SK-N-SH (cell line): ENCODE measurements around the gene PIP5KL1. TPM values are rescaled to one million over a fixed set of nuclear protein-coding genes. Genes with fewer than 3 reads are reported as not detected.

ENCODE experiments used
- CTCF ChIA-PET: fragments of 300-600, 350-600 bp; formaldehyde crosslinking; extraction: SDS; loops from one replicate; lab custom pipeline; 2021; lab: Yijun Ruan, JAX
- POLR2A ChIA-PET: fragments of 350-600 bp; sonication (Branson Sonifier 250); formaldehyde crosslinking; extraction: SDS; loops from one replicate; lab custom pipeline; 2020; ENCODE audit warnings: antibody characterized with exemption, inconsistent platforms; lab: Yijun Ruan, JAX
- DNase-seq: peaks from one replicate; pipeline ENCODE4 v3.0.0; 2012
- H2AFZ ChIP-seq: fragments of 200-600 bp; sonication (generic); 2 replicates; pipeline ENCODE4 v1.8.1; 2016; ENCODE audit warnings: antibody characterized with exemption, mild to moderate bottlenecking, low read depth
- H3F3A ChIP-seq: fragments of 200-600 bp; sonication (generic); replicated peaks from 2 replicates; pipeline ENCODE3; 2016; ENCODE audit warnings: antibody characterized with exemption, mild to moderate bottlenecking; ENCODE audit not compliant: insufficient read depth
- H3K27ac ChIP-seq, 2 experiments: fragments of 200-500 bp in 1 of 2; fragments of 200-600 bp in 1 of 2; sonication (Bioruptor generic) in 1 of 2; sonication (generic), shearing (Covaris generic) in 1 of 2; 2 replicates each; pipeline versions ENCODE4 v1.5.1 to v1.6.1; 2014 to 2016; ENCODE audit warnings: low read depth in 2 of 2, inconsistent platforms in 1 of 2, low read length in 1 of 2, mild to moderate bottlenecking in 1 of 2, mixed read lengths in 1 of 2
- H3K27me3 ChIP-seq: fragments of 200-600 bp; sonication (generic), shearing (Covaris generic); 2 replicates; pipeline ENCODE4 v1.6.1; 2016; ENCODE audit warnings: mixed run types; ENCODE audit not compliant: insufficient read depth
- H3K36me3 ChIP-seq, 2 experiments: fragments of 200-500 bp in 1 of 2; fragments of 200-600 bp in 1 of 2; sonication (Bioruptor generic) in 1 of 2; sonication (generic) in 1 of 2; replicated peaks in 1 of 2; 2 replicates each; pipeline versions ENCODE3 to v1.5.1; 2014 to 2016; ENCODE audit warnings: low read length in 1 of 2, mild to moderate bottlenecking in 1 of 2; ENCODE audit not compliant: insufficient read depth in 2 of 2, control insufficient read depth in 1 of 2
- H3K4me1 ChIP-seq, 2 experiments: fragments of 200-500 bp in 1 of 2; fragments of 200-600 bp in 1 of 2; sonication (Bioruptor generic) in 1 of 2; sonication (generic), shearing (Covaris generic) in 1 of 2; 2 replicates each; pipeline versions ENCODE4 v1.5.1 to v1.6.1; 2014 to 2016; ENCODE audit warnings: low read depth in 1 of 2, low read length in 1 of 2, mixed run types in 1 of 2; ENCODE audit not compliant: insufficient read depth in 2 of 2, control insufficient read depth in 1 of 2
- H3K4me2 ChIP-seq: fragments of 200-600 bp; sonication (generic), shearing (Covaris generic); 2 replicates; pipeline ENCODE4 v1.6.1; 2017; ENCODE audit warnings: mixed run types
- H3K4me3 ChIP-seq, 2 experiments: fragments of 200-500 bp in 1 of 2; fragments of 200-600 bp in 1 of 2; sonication (Bioruptor generic) in 1 of 2; sonication (generic), shearing (Covaris generic) in 1 of 2; 2 replicates each; pipeline versions ENCODE4 v1.5.1 to v1.8.1; 2014 to 2016; ENCODE audit warnings: low read depth in 2 of 2, inconsistent platforms in 1 of 2, low read length in 1 of 2, mild to moderate bottlenecking in 1 of 2, mixed read lengths in 1 of 2, moderate library complexity in 1 of 2
- H3K79me2 ChIP-seq: fragments of 200-600 bp; sonication (generic); 2 replicates; pipeline ENCODE4 v1.8.1; 2017; ENCODE audit warnings: mild to moderate bottlenecking; ENCODE audit not compliant: insufficient read depth
- H3K9ac ChIP-seq: fragments of 200-600 bp; sonication (generic); 2 replicates; pipeline ENCODE4 v1.6.1; 2017; ENCODE audit warnings: mixed run types
- H3K9me2 ChIP-seq: fragments of 200-600 bp; sonication (generic); 2 replicates; pipeline ENCODE4 v1.6.1; 2017; ENCODE audit warnings: mixed run types
- H3K9me3 ChIP-seq: fragments of 200-600 bp; sonication (generic); 2 replicates; pipeline ENCODE4 v1.6.1; 2017; ENCODE audit warnings: mixed run types, mild to moderate bottlenecking, moderate library complexity
- H4K20me1 ChIP-seq: fragments of 200-600 bp; sonication (generic); 2 replicates; pipeline ENCODE4 v1.6.1; 2017; ENCODE audit warnings: mild to moderate bottlenecking, mixed run types; ENCODE audit not compliant: insufficient read depth
- CHD2 ChIP-seq: fragments of 150-350 bp; IDR thresholded peaks from 2 replicates; pipeline ENCODE4 v1.6.1; 2018; ENCODE audit warnings: low read length; ENCODE audit not compliant: partially characterized antibody
- CTCF ChIP-seq: fragments of 200-600 bp; sonication (generic); IDR thresholded peaks from 2 replicates; pipeline ENCODE4 v1.6.1; 2017; ENCODE audit warnings: antibody characterized with exemption, mild to moderate bottlenecking, moderate library complexity
- MEF2A ChIP-seq: IDR thresholded peaks from 2 replicates; pipeline ENCODE4 v1.4.0; 2012; ENCODE audit warnings: low read depth, borderline replicate concordance
- NRF1 ChIP-seq: IDR thresholded peaks from 2 replicates; pipeline ENCODE4 v1.6.1; 2012; ENCODE audit warnings: low read depth, mild to moderate bottlenecking, low read length
- POLR2AphosphoS5 ChIP-seq: IDR thresholded peaks from 2 replicates; pipeline ENCODE4 v1.6.1; 2012; ENCODE audit warnings: low read depth, low read length
- RAD21 ChIP-seq: IDR thresholded peaks from 2 replicates; pipeline ENCODE4 v1.6.1; 2012; ENCODE audit warnings: mild to moderate bottlenecking, low read length
- RCOR1 ChIP-seq: fragments of 150-350 bp; IDR thresholded peaks from 2 replicates; pipeline ENCODE4 v1.6.1; 2017; ENCODE audit warnings: antibody characterized with exemption, low read length
- RFX5 ChIP-seq: IDR thresholded peaks from 2 replicates; pipeline ENCODE4 v1.6.1; 2012; ENCODE audit warnings: mild to moderate bottlenecking, improper control_type of control experiment, low read length
- SIN3A ChIP-seq: IDR thresholded peaks from 2 replicates; pipeline ENCODE4 v1.6.1; 2012; ENCODE audit warnings: low read depth, mild to moderate bottlenecking, low read length, moderate library complexity, borderline replicate concordance
- SMC3 ChIP-seq: IDR thresholded peaks from 2 replicates; pipeline ENCODE4 v1.6.1; 2012; ENCODE audit warnings: low read depth, low read length, improper control_type of control experiment
- TAF1 ChIP-seq: IDR thresholded peaks from 2 replicates; pipeline ENCODE4 v1.6.1; 2012; ENCODE audit warnings: low read depth, mild to moderate bottlenecking, low read length, moderate library complexity, borderline replicate concordance
- WGBS: methylation state at CpG from one replicate; pipeline ENCODE4 v1.1.6; 2017; ENCODE audit warnings: low lambda C conversion rate; 5-methylcytosine and 5-hydroxymethylcytosine counted together
- polyA plus RNA-seq, 3 experiments: library from polyadenylated mRNA; depleted of rRNA; stranded (reverse); fragments of >200 nt; gene quantifications; 2 replicates each; pipeline ENCODE4 v1.2.3, GENCODE V29; 2012
- TF ChIP-seq, protein P1 (sequence below): IDR thresholded peaks from 2 replicates; pipeline ENCODE4; 2012

PIP5KL1 gene
- polyA plus RNA-seq, 1 of the 3 experiments (the other 2 are of a cell fraction): 4.0 TPM

- CTCF ChIA-PET: interaction anchor here (0.6 to 4.4 kb wide), 9 partner anchors 32 to 750 kb away, joined by 3 to 31 read pairs (median 3); partner anchors contain the start of genes AK1 and TOR2A
- H3K9me3 ChIP-seq: no peaks in the 10 kb centered on the region
- H3K27me3 ChIP-seq: no peaks in the 10 kb centered on the region
- 80% methylated on average over 6 of the region's 6 CpGs for WGBS
- POLR2A ChIA-PET: interaction anchor here (0.6 kb wide), 1 partner anchor 41 kb away, joined by 4 read pairs; no protein-coding TSS in a partner anchor
- H3K79me2 ChIP-seq: no peaks in the 10 kb centered on the region
- H3F3A ChIP-seq: peaks cover 48% of the 10 kb centered on the region
- H2AFZ ChIP-seq: no peak overlapping the region
- H3K4me2 ChIP-seq: 0 out of 2 replicates have a peak overlapping the region, but pooled peaks have one; percentile 36
- H3K4me1 ChIP-seq: peaks cover 16 to 26% of the 10 kb centered on the region in 2 experiments; a peak in 3 of 4 replicates
- H3K36me3 ChIP-seq: no peaks in the 10 kb centered on the region
- DNase-seq: peak; percentile 72
- TF ChIP-seq CHD2: no peak
- peak; percentile 71; the same call in 1 of the 2 replicates for TF ChIP-seq RFX5
- H3K4me3 ChIP-seq: no peak overlapping the region
- no peaks in the 10 kb centered on the region for H4K20me1 ChIP-seq
- H3K9ac ChIP-seq: peak overlapping the region; percentile 55; the same call in 1 of the 2 replicates
- no peaks in the 10 kb centered on the region for H3K9me2 ChIP-seq
- peak overlapping the region in 1 of 2 experiments; percentile 95; a peak in 2 of 4 replicates for H3K27ac ChIP-seq
These were observed 7.5 kb downstream of the PIP5KL1 start for GRCh38 chr9:127923046-127923445.

DNA sequence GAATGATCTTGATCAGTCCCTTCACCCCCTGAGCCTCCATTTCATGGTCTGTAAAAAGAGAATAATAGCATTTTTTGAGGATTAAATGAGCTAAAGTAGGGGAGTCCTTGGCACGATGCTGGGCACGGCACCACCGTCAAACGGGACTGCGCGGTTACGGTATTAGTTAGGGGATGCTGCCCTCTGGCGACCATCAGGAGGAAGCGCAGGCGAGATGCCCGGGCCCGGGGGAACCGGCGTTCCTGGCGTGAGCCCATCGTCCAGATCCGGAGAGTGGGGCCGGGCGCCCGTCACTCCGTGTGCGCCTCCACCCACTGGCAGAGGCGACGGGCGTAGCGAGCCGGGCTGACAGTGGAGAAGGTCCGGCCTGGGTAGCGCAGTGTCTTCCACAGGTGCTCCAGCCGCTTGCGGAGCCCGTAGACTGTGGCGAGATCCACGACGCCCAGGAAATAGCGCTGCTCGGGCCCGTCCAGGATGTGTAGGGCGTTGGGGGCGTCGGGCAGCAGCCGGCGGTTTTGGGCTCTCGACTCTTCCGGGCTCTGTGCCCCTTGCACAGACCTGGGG, 8.9 kb downstream of the PIP5KL1 start:
- TF ChIP-seq, protein P1, sequence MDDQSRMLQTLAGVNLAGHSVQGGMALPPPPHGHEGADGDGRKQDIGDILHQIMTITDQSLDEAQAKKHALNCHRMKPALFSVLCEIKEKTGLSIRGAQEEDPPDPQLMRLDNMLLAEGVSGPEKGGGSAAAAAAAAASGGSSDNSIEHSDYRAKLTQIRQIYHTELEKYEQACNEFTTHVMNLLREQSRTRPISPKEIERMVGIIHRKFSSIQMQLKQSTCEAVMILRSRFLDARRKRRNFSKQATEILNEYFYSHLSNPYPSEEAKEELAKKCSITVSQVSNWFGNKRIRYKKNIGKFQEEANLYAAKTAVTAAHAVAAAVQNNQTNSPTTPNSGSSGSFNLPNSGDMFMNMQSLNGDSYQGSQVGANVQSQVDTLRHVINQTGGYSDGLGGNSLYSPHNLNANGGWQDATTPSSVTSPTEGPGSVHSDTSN: no peak
- no peak for TF ChIP-seq MEF2A
- peak; percentile 31; the same call in 1 of the 2 replicates for TF ChIP-seq RCOR1
- TF ChIP-seq TAF1: no peak
- TF ChIP-seq SIN3A: no peak
- TF ChIP-seq POLR2AphosphoS5: no peak
- TF ChIP-seq NRF1: no peak
- peak; percentile 92 for TF ChIP-seq RAD21
- TF ChIP-seq CTCF: peak; percentile 85
- TF ChIP-seq SMC3: peak; percentile 84
- peaks cover 57% of the 10 kb centered on the region for H3F3A ChIP-seq
- 42% methylated on average over 6 of the region's 45 CpGs for whole genome bisulfite sequencing
- H3K27ac ChIP-seq: peak overlapping the region in 1 of 2 experiments; percentile 27; a peak in 1 of 4 replicates
- CTCF ChIA-PET: interaction anchor here (0.5 to 7.0 kb wide), 66 partner anchors 9 to 524 kb away, joined by 3 to 41 read pairs (median 4); partner anchors contain the start of genes AK1, CDK9, ENG and PIP5KL1
- H3K79me2 ChIP-seq: peaks cover under 1% of the 10 kb centered on the region; the same call in 1 of the 2 replicates
- H3K4me3 ChIP-seq: peak overlapping the region in 1 of 2 experiments; percentile 41; a peak in 1 of 4 replicates
- POLR2A ChIA-PET: interaction anchor here (0.7 to 1.4 kb wide), 4 partner anchors 9 to 187 kb away, joined by 3 to 4 read pairs (median 4); partner anchors contain the start of genes CDK9 and PIP5KL1
- no peaks in the 10 kb centered on the region for H4K20me1 ChIP-seq
- no peaks in the 10 kb centered on the region for H3K9me2 ChIP-seq
- no peak overlapping the region; the same call in 1 of the 2 replicates for H3K4me2 ChIP-seq
- H2AFZ ChIP-seq: peak overlapping the region; percentile 61; the same call in 1 of the 2 replicates
- H3K9me3 ChIP-seq: no peaks in the 10 kb centered on the region
- DNase-seq: peak; percentile 94
- H3K36me3 ChIP-seq: no peaks in the 10 kb centered on the region
- no peaks in the 10 kb centered on the region for H3K27me3 ChIP-seq
- H3K4me1 ChIP-seq: peaks cover 23 to 35% of the 10 kb centered on the region in 2 experiments; a peak in 3 of 4 replicates
- no peak overlapping the region for H3K9ac ChIP-seq
